K562 (cell line): Measurements from ENCODE around the gene PRDM16.

ENCODE experiments used
- CTCF ChIP-seq, 3 experiments: IDR thresholded peaks in 2 of 3; conservative IDR thresholded peaks in 1 of 3; 2 replicates each; pipeline ENCODE4 v1.5.1; 2011 to 2012; ENCODE audit warnings: low read length in 3 of 3, mild to moderate bottlenecking in 3 of 3, control low read depth in 2 of 3, improper control_type of control experiment in 1 of 3, inconsistent platforms in 1 of 3, low read depth in 1 of 3, mixed read lengths in 1 of 3, moderate library complexity in 1 of 3; ENCODE audit not compliant: insufficient read depth in 2 of 3
- EP300 ChIP-seq: IDR thresholded peaks from 2 replicates; pipeline ENCODE4 v1.6.1; 2012; ENCODE audit warnings: low read length, improper control_type of control experiment
- HMG20A ChIP-seq: fragments of 450-650 bp; formaldehyde crosslinking; conservative IDR thresholded peaks from 2 replicates; pipeline ENCODE4 v1.4.0; 2020; ENCODE audit warnings: mild to moderate bottlenecking, mixed read lengths
- KHSRP ChIP-seq: fragments of 450-650 bp; IDR thresholded peaks from 2 replicates; pipeline ENCODE4 v1.6.1; 2017
- MAX ChIP-seq: sonication (generic); formaldehyde crosslinking; IDR thresholded peaks from 2 replicates; pipeline ENCODE4 v1.9.0; 2022; ENCODE audit warnings: mild to moderate bottlenecking, missing genetic modification reagents
- MYC ChIP-seq, 2 experiments: fragments of 250-450 bp in 1 of 2; sonication (Bioruptor Pico) in 1 of 2; IDR thresholded peaks; 2 replicates each; pipeline versions ENCODE4 v1.5.1 to v1.6.1; 2012 to 2021; ENCODE audit warnings: low read depth in 2 of 2, borderline replicate concordance in 1 of 2, improper control_type of control experiment in 1 of 2, low read length in 1 of 2, mild to moderate bottlenecking in 1 of 2, moderate library complexity in 1 of 2
- NCOA6 ChIP-seq: fragments of 450-650 bp; IDR thresholded peaks from 2 replicates; pipeline ENCODE4 v1.6.1; 2017; ENCODE audit warnings: mild to moderate bottlenecking
- TAF1 ChIP-seq: IDR thresholded peaks from 2 replicates; pipeline ENCODE4 v1.6.1; 2011; ENCODE audit warnings: mild to moderate bottlenecking, low read length, moderate library complexity; ENCODE audit not compliant: insufficient read depth, control insufficient read depth, severe bottlenecking; ENCODE audit errors: extremely low read depth
- ZBTB34 ChIP-seq: fragments of 250-450 bp; sonication (Bioruptor Pico); IDR thresholded peaks from 2 replicates; pipeline ENCODE4 v1.8.0; 2021; ENCODE audit warnings: mild to moderate bottlenecking, moderate library complexity

- TF ChIP-seq KHSRP (no peak), ZBTB34 (CRISPR knock-in tag) (no peak), CTCF (IDR thresholded peaks at IDR 0.05 in 2 of 3, conservative IDR thresholded peaks at IDR 0.05 in 1 of 3; ENCODE audit: insufficient read depth in 2 of 3, low read depth in 1 of 3, low read length in 3 of 3) (no peak), MAX (CRISPR knock-in tag) (no peak), NCOA6 (no peak), HMG20A (CRISPR knock-in tag) (no peak), EP300 (no peak), TAF1 (no peak), MYC (IDR thresholded peaks at IDR 0.05; ENCODE audit: low read depth, low read length) (no peak), MYC (CRISPR knock-in tag; IDR thresholded peaks at IDR 0.05; ENCODE audit: borderline replicate concordance, low read depth) (no peak)
Observed at GRCh38 chr1:3459051-3459908, 390.3 kb downstream of the PRDM16 start.
